ENCODE results near the gene GLIS1. TPM values are rescaled to one million over a fixed set of nuclear protein-coding genes. Genes with fewer than 3 reads are reported as not detected.

Gene GLIS1
- total RNA-seq, 1 experiment from 2014 or later: 0.13 TPM

- no peaks in the 10 kb centered on the region for H3K27me3 ChIP-seq (replicated peaks; ENCODE audit: insufficient read depth, low read depth, low read length, poor library complexity)
- no TSS peak for BruUV-seq (replicated peaks)
- no peaks in the 10 kb centered on the region for H3K9me3 ChIP-seq (ENCODE audit: low read depth, low read length, poor library complexity, severe bottlenecking)
- no peaks in the 10 kb centered on the region for H3K36me3 ChIP-seq (ENCODE audit: insufficient read depth, low read length, poor library complexity, severe bottlenecking)
- POLR2A ChIA-PET (ENCODE audit: low non-redundant PET): no interaction called here
- TF ChIP-seq CTCF (conservative IDR thresholded peaks at IDR 0.05; ENCODE audit: low read depth, low read length) (no peak), EZH2 (IDR thresholded peaks at IDR 0.05; ENCODE audit: borderline replicate concordance, low read depth, low read length, poor library complexity, severe bottlenecking) (no peak)
- intact Hi-C loops (cut with micrococcal nuclease; ENCODE audit: unreplicated experiment): no loop called here
- no peaks in the 10 kb centered on the region for H3K4me1 ChIP-seq (ENCODE audit: insufficient read depth, low read length, poor library complexity, severe bottlenecking)
- CTCF ChIA-PET: no interaction called here
- DNase-seq (ENCODE audit: low spot score): no peak
- no peak overlapping the region for H3K4me3 ChIP-seq (ENCODE audit: low read depth, low read length, poor library complexity, severe bottlenecking)
- no peak overlapping the region for H3K27ac ChIP-seq (ENCODE audit: low read depth, low read length, poor library complexity, severe bottlenecking)
Observed at GRCh38 chr1:53663529-53664300, 75.2 kb downstream of the GLIS1 start.

DNA sequence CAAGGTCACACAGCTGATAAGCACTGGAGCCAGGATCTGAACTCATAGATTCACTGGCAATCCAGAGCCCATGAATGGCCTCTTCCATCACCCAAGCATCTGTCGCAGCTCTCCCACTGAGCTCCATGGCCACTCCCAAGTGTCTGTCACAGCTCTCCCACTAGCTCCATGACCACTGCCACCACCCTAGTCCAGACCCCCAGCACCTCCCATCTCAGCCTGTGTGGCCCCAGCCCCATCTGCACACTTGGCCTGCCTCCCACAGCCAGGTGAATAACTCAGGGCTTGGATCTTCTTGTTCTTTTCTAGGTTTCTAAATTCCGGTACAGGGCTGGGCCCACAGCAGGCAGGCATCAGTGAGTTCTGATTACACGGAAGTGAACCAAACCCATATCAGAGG, 76.0 kb downstream of the GLIS1 start:
- DNase-seq (ENCODE audit: low spot score): no peak
- ChIA-PET CTCF (no interaction called here), POLR2A (ENCODE audit: low non-redundant PET) (no interaction called here)
- H3K27me3 ChIP-seq (replicated peaks; ENCODE audit: insufficient read depth, low read depth, low read length, poor library complexity): no peaks in the 10 kb centered on the region
- H3K4me1 ChIP-seq (ENCODE audit: insufficient read depth, low read length, poor library complexity, severe bottlenecking): no peaks in the 10 kb centered on the region
- no peak for TF ChIP-seq EZH2 (IDR thresholded peaks at IDR 0.05; ENCODE audit: borderline replicate concordance, low read depth, low read length, poor library complexity, severe bottlenecking)
- BruUV-seq (replicated peaks): no TSS peak
- no peaks in the 10 kb centered on the region for H3K9me3 ChIP-seq (ENCODE audit: low read depth, low read length, poor library complexity, severe bottlenecking)
- H3K4me3 ChIP-seq (ENCODE audit: low read depth, low read length, poor library complexity, severe bottlenecking): no peak overlapping the region
- no peak overlapping the region for H3K27ac ChIP-seq (ENCODE audit: low read depth, low read length, poor library complexity, severe bottlenecking)
- H3K36me3 ChIP-seq (ENCODE audit: insufficient read depth, low read length, poor library complexity, severe bottlenecking): no peaks in the 10 kb centered on the region
- intact Hi-C loops (cut with micrococcal nuclease; ENCODE audit: unreplicated experiment): no loop called here

DNA sequence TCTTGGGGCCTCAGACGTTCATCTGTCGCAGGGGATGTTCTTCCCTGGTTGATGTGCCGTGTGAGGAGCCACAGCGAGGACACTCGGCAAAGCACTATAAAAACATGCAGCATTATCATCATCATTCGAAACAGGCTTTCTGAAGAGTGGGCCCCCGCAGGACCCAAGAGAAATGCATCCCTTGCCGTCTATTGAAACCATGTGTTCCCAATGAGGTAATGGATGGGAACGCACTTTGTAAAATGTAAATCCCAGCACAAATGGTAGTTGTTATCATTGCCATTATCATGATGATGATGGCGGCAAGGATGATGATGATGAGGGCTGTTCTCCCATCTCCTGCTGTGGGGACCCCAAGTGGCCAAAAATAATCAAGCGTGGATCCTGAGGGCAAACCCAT, 76.8 kb downstream of the GLIS1 start:
- DNase-seq (ENCODE audit: low spot score): no peak
- CTCF ChIA-PET: no interaction called here
- Histone ChIP-seq H3K27me3 (replicated peaks; ENCODE audit: insufficient read depth, low read depth, low read length, poor library complexity) (no peaks in the 10 kb centered on the region), H3K36me3 (ENCODE audit: insufficient read depth, low read length, poor library complexity, severe bottlenecking) (no peaks in the 10 kb centered on the region), H3K9me3 (ENCODE audit: low read depth, low read length, poor library complexity, severe bottlenecking) (no peaks in the 10 kb centered on the region), H3K4me3 (ENCODE audit: low read depth, low read length, poor library complexity, severe bottlenecking) (no peak overlapping the region), H3K27ac (ENCODE audit: low read depth, low read length, poor library complexity, severe bottlenecking) (no peak overlapping the region), H3K4me1 (ENCODE audit: insufficient read depth, low read length, poor library complexity, severe bottlenecking) (no peaks in the 10 kb centered on the region)
- no TSS peak for BruUV-seq (replicated peaks)
- no peak for TF ChIP-seq EZH2 (IDR thresholded peaks at IDR 0.05; ENCODE audit: borderline replicate concordance, low read depth, low read length, poor library complexity, severe bottlenecking)
- no peak for TF ChIP-seq CTCF (conservative IDR thresholded peaks at IDR 0.05; ENCODE audit: low read depth, low read length)
- POLR2A ChIA-PET (ENCODE audit: low non-redundant PET): no interaction called here
- intact Hi-C loops (cut with micrococcal nuclease; ENCODE audit: unreplicated experiment): no loop called here

GRCh38 chr1:53661496-53661895, 77.5 kb downstream of the GLIS1 start:
- Histone ChIP-seq H3K27ac (ENCODE audit: low read depth, low read length, poor library complexity, severe bottlenecking) (no peak overlapping the region), H3K9me3 (ENCODE audit: low read depth, low read length, poor library complexity, severe bottlenecking) (no peaks in the 10 kb centered on the region), H3K27me3 (replicated peaks; ENCODE audit: insufficient read depth, low read depth, low read length, poor library complexity) (no peaks in the 10 kb centered on the region), H3K4me3 (ENCODE audit: low read depth, low read length, poor library complexity, severe bottlenecking) (no peak overlapping the region), H3K36me3 (ENCODE audit: insufficient read depth, low read length, poor library complexity, severe bottlenecking) (no peaks in the 10 kb centered on the region), H3K4me1 (ENCODE audit: insufficient read depth, low read length, poor library complexity, severe bottlenecking) (no peaks in the 10 kb centered on the region)
- CTCF ChIA-PET: no interaction called here
- POLR2A ChIA-PET (ENCODE audit: low non-redundant PET): no interaction called here
- DNase-seq (ENCODE audit: low spot score): no peak
- intact Hi-C loops (cut with micrococcal nuclease; ENCODE audit: unreplicated experiment): no loop called here
- TF ChIP-seq CTCF (conservative IDR thresholded peaks at IDR 0.05; ENCODE audit: low read depth, low read length) (no peak), EZH2 (IDR thresholded peaks at IDR 0.05; ENCODE audit: borderline replicate concordance, low read depth, low read length, poor library complexity, severe bottlenecking) (no peak)
- BruUV-seq (replicated peaks): no TSS peak

All from A673 (cell line).